HL-60 (cell line): ENCODE results near the gene AQP3.
"Not testable (repeated sequence)": the region's sequence is repeated elsewhere in the genome, so short reads cannot be mapped to it uniquely, and the experiment has no call there.

Source experiments
- GABPA ChIP-seq: IDR thresholded peaks from 2 replicates; pipeline ENCODE4 v1.6.1; 2012; ENCODE audit warnings: low read depth
- POLR2AphosphoS5 ChIP-seq: IDR thresholded peaks from 2 replicates; pipeline ENCODE4 v1.6.1; 2012; ENCODE audit warnings: low read depth
- TF ChIP-seq, protein P1 (sequence below): IDR thresholded peaks from 2 replicates; pipeline ENCODE4 v1.6.1; 2012; ENCODE audit warnings: low read depth; ENCODE audit not compliant: insufficient replicate concordance
- TF ChIP-seq, protein P2 (sequence below): IDR thresholded peaks from one replicate; pipeline ENCODE4 v1.5.1; 2011; ENCODE audit warnings: low read length, control low read depth, inconsistent platforms; ENCODE audit not compliant: insufficient read depth

DNA sequence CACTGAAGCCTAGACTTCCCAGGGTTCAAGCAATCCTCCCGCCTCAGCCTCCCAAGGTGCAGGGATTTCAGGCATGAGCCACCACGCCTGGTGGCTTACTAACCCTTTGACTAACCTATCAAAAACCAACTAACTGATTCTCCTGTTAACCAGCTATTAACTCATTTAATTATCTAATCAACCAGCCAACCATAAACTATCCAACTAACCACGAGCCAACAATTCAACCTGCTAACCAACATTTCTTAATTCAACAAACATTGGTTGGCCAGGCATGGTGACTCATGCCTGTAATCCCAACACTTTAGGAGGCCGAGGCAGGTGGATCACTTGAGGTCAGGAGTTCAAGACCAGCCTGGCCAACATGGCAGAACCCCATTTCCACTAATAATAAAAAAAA is 48.3 kb downstream of the AQP3 start:
- TF ChIP-seq, protein P1, sequence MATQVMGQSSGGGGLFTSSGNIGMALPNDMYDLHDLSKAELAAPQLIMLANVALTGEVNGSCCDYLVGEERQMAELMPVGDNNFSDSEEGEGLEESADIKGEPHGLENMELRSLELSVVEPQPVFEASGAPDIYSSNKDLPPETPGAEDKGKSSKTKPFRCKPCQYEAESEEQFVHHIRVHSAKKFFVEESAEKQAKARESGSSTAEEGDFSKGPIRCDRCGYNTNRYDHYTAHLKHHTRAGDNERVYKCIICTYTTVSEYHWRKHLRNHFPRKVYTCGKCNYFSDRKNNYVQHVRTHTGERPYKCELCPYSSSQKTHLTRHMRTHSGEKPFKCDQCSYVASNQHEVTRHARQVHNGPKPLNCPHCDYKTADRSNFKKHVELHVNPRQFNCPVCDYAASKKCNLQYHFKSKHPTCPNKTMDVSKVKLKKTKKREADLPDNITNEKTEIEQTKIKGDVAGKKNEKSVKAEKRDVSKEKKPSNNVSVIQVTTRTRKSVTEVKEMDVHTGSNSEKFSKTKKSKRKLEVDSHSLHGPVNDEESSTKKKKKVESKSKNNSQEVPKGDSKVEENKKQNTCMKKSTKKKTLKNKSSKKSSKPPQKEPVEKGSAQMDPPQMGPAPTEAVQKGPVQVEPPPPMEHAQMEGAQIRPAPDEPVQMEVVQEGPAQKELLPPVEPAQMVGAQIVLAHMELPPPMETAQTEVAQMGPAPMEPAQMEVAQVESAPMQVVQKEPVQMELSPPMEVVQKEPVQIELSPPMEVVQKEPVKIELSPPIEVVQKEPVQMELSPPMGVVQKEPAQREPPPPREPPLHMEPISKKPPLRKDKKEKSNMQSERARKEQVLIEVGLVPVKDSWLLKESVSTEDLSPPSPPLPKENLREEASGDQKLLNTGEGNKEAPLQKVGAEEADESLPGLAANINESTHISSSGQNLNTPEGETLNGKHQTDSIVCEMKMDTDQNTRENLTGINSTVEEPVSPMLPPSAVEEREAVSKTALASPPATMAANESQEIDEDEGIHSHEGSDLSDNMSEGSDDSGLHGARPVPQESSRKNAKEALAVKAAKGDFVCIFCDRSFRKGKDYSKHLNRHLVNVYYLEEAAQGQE, result not testable (repeated sequence)
- TF ChIP-seq, protein P2, sequence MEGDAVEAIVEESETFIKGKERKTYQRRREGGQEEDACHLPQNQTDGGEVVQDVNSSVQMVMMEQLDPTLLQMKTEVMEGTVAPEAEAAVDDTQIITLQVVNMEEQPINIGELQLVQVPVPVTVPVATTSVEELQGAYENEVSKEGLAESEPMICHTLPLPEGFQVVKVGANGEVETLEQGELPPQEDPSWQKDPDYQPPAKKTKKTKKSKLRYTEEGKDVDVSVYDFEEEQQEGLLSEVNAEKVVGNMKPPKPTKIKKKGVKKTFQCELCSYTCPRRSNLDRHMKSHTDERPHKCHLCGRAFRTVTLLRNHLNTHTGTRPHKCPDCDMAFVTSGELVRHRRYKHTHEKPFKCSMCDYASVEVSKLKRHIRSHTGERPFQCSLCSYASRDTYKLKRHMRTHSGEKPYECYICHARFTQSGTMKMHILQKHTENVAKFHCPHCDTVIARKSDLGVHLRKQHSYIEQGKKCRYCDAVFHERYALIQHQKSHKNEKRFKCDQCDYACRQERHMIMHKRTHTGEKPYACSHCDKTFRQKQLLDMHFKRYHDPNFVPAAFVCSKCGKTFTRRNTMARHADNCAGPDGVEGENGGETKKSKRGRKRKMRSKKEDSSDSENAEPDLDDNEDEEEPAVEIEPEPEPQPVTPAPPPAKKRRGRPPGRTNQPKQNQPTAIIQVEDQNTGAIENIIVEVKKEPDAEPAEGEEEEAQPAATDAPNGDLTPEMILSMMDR, result not testable (repeated sequence)
- not testable (repeated sequence) for TF ChIP-seq POLR2AphosphoS5, GABPA
